GM18520 (cell line): ENCODE measurements around the gene ADAMTS2.

Experiments
- ATAC-seq: cut with Tn5 transposase; IDR thresholded peaks from one replicate; pipeline ENCODE4 v1.9.1; 2021; ENCODE audit not compliant: unreplicated experiment

Gene ADAMTS2

GRCh38 chr5:179132586-179133355 lies 212.5 kb downstream of the ADAMTS2 start:
- no peak for ATAC-seq

DNA sequence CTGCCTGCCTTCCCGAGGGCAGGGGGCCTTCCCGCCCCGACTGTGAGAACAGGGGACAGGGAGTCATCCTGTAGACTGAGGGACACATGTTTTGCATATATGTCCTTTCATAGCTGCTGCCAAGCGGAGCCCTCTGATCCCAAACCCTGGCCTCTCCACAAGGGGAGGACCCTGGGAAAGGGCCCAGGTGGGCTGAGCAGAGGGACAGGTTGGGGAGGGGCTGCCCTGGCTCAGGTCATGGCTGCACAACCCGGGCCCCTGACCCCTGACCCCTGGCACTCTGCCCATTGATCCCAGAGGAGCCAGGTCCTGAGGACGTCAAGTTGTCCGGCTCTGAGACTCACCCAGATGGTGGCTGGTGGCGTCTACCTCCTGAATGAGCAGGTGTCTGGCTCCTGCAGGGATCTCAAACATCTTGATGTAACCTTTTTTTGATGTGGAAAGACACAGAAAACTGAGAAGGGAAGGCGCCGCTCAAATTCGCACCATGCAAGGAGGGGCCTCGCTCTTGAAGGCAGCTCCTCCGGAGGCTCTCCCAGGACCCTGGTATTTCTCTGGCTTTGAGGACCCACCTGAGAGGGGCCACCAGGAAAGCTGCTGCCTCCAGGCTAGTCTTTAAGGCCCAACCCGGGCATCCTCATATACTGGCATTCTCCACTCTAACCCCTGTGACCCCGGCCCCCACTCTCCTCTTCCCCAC lies 213.2 kb downstream of the ADAMTS2 start:
- no peak for ATAC-seq

DNA sequence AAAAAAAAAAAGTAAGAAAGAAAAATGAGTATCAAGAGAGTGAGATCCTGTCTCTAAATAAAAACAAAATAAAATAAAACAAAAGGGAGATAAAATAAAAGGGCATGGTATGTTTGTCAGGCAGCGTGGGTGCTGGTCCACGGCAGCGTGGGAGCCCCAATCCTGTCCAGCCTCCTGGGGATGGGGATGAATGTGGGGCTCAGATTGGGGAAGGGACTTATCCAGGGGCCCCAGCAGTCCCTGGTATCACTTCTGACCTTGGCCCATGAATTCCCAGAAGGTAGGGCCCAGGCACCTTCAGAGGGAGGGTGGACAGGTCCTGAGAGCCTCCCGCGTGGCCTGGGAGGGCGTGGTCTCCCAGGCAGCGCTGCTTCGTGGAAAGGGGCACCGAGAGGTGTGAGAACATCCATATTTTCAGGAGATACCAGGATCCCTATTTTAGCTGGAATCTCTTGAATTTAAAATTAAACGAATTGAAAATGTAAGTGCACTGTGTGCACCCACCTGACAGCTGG lies 213.9 kb downstream of the ADAMTS2 start:
- ATAC-seq, result no peak

DNA sequence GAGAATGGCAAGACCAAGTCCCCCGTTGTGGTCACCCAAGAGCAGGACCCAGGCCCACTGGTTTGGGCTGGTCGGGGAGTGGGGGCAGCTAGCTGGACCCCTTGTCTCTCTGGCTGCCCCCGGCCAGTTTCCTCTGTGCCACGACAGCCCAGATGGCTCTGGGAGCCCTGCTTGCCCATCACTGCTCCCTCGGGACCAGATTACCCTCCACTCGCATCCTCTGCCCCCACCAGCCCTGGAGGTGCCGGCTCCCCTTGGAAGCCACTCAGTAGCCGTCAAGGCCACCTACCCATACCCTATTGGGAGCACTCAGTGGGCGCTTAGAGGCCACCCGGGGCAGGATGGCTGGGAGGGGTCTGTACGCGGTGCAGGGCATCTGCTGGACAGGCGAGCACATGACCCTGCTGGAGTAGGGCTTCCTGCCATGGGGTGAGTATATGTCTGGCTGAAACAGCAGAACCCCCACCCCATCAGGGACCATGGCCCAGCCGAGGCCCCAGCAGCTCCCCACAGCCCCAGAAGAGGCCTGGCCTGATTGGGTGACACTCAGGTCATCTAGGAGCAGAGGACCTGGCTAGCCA lies 215.1 kb downstream of the ADAMTS2 start:
- ATAC-seq, result no peak

DNA sequence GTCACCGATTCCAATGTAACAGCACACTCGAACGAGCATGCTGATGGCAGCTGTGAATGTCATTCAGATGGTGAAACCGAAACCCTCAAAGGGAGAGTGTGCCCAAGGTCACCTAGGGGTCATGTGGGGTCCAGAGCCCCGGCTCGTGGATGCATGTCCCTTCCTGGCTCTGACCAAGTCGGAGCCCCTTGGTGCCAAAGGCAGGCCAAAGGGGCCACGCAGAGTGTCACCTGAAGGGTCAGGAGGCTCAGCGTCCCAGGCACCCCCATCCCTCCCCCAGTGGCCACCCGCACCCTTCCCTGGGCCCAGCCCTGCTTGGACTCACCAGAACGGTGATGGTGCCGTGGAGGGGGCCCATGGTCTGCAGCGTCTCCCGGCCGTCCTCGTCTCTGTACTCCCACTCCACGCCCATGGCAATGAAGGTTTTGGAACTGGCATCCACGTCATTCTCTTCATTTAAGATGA lies 215.6 kb downstream of the ADAMTS2 start:
- no peak for ATAC-seq

DNA sequence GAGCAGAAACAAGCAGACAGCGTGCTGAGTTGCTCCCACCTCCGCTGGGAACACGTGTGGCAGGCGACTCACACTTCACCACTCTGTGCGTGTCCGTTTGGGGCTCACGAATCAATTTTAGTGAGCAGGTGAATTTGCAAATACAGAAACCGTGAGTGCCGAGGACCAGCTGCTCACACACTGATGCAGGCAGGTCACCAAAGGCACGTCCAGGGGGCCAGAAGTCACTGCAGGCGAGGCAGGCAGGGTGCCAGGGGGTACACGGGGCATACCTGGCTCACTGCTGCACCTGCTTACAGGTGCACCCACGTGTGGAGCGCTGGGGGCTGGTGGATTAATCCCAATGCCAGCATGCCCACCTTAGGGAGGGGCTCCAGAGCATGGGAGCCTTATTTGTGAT lies 216.3 kb downstream of the ADAMTS2 start:
- no peak for ATAC-seq

- ATAC-seq, result no peak
Measured at GRCh38 chr5:179128041-179128365, 217.3 kb downstream of the ADAMTS2 start.

DNA sequence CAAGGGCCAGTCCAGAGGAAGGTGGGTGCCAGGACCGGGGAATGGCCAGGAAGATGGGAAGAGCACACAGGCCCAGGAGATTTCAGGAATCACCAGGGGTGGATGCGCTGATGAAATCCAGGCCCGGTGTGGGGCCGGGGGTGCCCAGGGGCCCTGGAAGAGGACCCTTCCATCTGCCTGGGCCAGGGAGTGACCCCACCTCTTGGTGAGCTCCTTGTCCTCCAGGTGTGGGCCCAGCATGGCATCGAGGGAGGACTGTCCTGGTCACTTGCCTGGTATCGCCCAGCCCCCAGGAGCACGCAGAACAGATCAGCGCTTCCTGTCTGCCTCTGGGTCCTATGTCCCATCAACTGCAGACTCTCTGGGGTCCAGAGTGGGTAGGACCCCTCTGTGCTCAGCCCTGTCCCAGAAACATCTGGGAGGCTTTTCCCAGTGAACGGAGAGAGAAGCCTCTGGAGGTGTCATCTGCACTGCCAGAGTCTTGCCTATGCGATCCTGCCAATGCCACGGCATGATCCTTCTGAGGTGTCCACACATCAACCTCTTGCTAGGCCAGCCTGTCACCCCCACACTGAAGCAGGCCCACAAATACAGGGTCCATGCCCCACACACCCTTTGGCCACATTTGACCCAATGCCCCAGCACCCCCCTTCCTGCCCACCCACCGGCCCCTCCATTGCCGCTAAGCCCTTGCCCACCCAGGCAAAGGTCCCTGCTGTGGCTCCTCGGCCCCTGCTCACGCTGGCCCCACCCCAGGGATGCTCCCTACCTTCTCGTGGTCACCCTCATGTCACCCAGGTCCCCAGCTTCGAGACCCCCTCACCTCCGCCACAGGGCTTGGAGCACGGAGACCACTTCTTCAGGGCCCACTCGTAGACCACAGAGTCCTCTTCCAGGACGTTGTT lies 217.9 kb downstream of the ADAMTS2 start:
- no peak for ATAC-seq

- no peak for ATAC-seq
Measured at GRCh38 chr5:179126506-179126991, 218.7 kb downstream of the ADAMTS2 start.

GRCh38 chr5:179125789-179126505 lies 219.3 kb downstream of the ADAMTS2 start:
- no peak for ATAC-seq

DNA sequence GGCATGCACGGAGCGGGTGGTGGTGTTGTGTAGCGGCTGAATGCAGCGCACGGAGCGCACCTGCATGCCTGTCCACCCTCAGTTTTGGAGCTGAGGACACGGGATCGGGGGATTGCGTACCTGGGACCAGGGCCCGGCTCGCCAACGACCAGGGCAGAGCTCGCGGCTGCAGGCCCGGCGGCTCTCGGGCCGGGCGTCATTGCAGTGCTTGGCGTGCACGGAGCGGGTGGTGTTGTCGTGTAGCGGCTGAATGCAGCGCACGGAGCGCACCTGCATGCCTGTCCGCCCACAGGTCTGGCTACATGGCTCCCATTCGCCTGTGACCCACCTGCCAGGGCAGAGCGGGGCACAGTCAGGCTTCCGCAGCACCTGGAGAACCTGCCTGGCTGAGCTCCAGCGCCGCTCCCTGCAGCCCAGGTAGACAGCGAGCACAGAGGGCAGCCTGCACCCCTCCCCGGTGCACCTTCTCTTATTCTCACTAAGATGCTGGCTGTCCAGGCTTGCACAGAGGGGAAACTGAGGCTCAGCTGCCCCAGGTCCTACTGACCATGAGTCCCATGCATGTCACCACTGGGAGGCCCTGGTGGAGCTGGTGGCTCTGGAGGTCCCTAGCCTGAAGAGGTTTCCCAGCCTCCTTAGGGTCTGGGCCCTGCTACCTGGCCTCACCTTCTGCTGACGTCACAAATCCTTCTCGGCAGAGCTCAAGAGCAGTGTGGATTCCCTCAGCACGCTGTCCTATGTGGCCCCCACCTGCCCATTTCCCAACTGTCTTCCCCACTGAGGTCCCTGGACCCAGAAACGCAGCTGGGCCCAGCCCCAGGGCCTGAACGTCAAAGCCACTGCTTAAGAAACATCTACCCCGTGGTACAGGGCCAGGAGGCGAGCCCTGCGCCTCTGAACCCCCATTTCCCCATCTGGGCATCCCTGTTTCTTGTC lies 220.1 kb downstream of the ADAMTS2 start:
- ATAC-seq, result no peak

- ATAC-seq, result no peak
Measured at GRCh38 chr5:179124273-179124852, 220.9 kb downstream of the ADAMTS2 start.

- ATAC-seq, result no peak
Measured at GRCh38 chr5:179123491-179124272, 221.6 kb downstream of the ADAMTS2 start.

GRCh38 chr5:179123109-179123426 lies 222.2 kb downstream of the ADAMTS2 start:
- ATAC-seq, result no peak

GRCh38 chr5:179122411-179123108 lies 222.7 kb downstream of the ADAMTS2 start:
- no peak for ATAC-seq

GRCh38 chr5:179121667-179122111 lies 223.6 kb downstream of the ADAMTS2 start:
- ATAC-seq, result no peak

DNA sequence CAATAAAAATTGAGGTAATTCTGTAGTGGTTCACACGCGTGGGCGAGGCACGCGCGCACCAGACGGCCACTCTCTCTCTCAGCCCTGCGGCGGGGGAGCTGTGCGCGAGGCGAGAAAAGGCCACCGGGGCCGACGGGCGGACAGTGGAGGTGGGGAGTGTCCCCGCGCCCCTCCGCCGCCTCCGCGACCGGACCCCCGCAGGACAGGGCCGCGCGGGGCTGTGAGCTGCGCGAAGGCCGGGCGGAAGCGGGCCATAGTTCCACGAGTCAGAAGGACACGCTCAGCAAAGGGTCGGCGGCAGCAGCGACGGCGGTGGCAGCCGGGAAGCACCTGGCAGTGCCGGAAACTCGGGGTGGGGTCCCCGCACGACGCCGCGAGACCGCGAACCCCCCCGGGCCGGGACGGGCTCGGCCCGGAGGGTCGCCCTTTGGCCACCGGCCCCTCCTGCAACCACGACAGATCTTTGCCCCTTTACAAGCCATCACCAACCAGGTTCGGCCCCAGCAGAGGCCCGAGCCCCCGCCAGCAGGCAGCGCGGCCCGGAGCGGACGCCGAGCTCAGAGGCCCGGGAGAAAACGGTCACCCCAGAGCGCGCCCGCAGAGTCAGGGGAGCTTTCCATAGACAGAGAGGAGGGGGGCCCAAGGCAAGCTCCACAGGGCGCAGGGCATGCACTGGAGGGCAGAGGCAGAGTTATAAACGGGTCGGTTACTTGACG lies 224.2 kb downstream of the ADAMTS2 start:
- no peak for ATAC-seq
